ENCODE results near the gene LZTFL1.

LZTFL1 gene

DNA sequence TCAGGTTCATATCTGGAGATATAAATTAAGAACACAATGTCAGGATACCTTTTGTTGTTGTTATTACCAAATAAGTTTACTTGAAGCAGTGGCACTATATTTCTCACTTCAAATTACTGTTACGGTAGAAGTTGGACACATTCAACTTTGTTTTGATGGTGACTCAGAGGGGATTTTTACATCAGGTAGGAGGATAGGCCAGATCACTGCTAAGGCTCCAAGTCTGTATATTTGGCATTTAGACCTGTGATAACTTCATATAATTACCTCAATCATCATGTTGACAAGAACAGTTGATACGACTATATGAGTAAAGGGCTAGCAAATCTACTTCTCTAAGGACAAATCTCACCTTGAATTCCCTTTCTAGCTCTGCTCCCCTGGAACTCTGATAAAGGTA is 15.6 kb downstream of the LZTFL1 start:
- 94% methylated on average over 1 of the region's 2 CpGs for WGBS
- H2AK5ac ChIP-seq (ENCODE audit: low read length, severe bottlenecking) = no peak overlapping the region
- no peak for DNase-seq
- H3K36me3 ChIP-seq (ENCODE audit: control insufficient read depth in 1 of 2, insufficient read depth in 2 of 2, low read depth in 1 of 2, low read length in 2 of 2) = peaks cover 15 to 93% of the 10 kb centered on the region in 2 experiments
- no peaks in the 10 kb centered on the region for H3K9me3 ChIP-seq (ENCODE audit: control insufficient read depth, low read length)
- no peak overlapping the region for H2BK12ac ChIP-seq (ENCODE audit: low read length in 2 of 2)
- no peak overlapping the region for H3K14ac ChIP-seq (ENCODE audit: low read length in 2 of 2)
- no peak overlapping the region for H3K4me2 ChIP-seq (ENCODE audit: low read length, poor library complexity, severe bottlenecking)
- no peak overlapping the region for H3K18ac ChIP-seq (ENCODE audit: low read depth in 1 of 2, low read length in 2 of 2)
- H2BK15ac ChIP-seq (ENCODE audit: low read depth, poor library complexity, severe bottlenecking) = no peak overlapping the region
- H3K4ac ChIP-seq (ENCODE audit: low read depth in 1 of 2, low read length in 2 of 2) = no peak overlapping the region
- no peaks in the 10 kb centered on the region for H3K27me3 ChIP-seq (ENCODE audit: control insufficient read depth in 1 of 2, insufficient read depth in 1 of 2, low read length in 2 of 2)
- no peak overlapping the region for H2BK120ac ChIP-seq (ENCODE audit: low read depth, low read length)
- no peak overlapping the region for H3K23ac ChIP-seq (ENCODE audit: low read length in 2 of 2)
- H4K8ac ChIP-seq (ENCODE audit: low read length) = no peak overlapping the region
- H3K4me3 ChIP-seq (ENCODE audit: insufficient read depth in 1 of 2, low read depth in 1 of 2, low read length in 2 of 2) = no peak overlapping the region
- H2BK5ac ChIP-seq (ENCODE audit: low read depth, low read length, poor library complexity, severe bottlenecking) = no peak overlapping the region
- H3K9ac ChIP-seq (ENCODE audit: low read length) = no peak overlapping the region
- H3K4me1 ChIP-seq (ENCODE audit: control insufficient read depth, insufficient read depth, low read depth, low read length) = no peaks in the 10 kb centered on the region
- no peak overlapping the region for H3K27ac ChIP-seq (ENCODE audit: low read length, poor library complexity, severe bottlenecking)
- no peak overlapping the region for H2AFZ ChIP-seq (ENCODE audit: low read depth, low read length)
- no peaks in the 10 kb centered on the region for H3K79me1 ChIP-seq (replicated peaks; ENCODE audit: low read length, poor library complexity, severe bottlenecking)
- no peak overlapping the region for H4K91ac ChIP-seq (ENCODE audit: low read length)

DNA sequence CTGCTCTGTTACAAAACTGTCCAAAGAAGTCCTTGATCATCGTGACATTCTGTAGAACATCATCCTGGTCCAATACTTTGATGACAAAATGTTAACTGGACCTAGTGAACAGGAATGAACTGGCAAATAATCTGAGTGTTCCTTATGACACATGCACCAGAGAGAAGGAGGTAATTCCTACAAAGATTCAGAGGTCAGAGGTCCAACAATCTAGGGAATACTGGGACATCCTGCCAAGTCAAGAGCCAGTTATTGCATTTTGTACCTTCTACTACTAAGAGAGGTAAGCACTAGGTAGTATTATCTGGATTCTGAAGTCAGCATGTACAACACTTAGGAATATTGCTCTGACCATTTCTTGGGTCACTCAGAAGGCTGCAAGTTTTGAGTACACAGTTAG is 20.8 kb downstream of the LZTFL1 start:
- H3K4me1 ChIP-seq (ENCODE audit: control insufficient read depth, insufficient read depth, low read depth, low read length) = peaks cover 5% of the 10 kb centered on the region
- H4K91ac ChIP-seq (ENCODE audit: low read length) = no peak overlapping the region
- H3K79me1 ChIP-seq (replicated peaks; ENCODE audit: low read length, poor library complexity, severe bottlenecking) = no peaks in the 10 kb centered on the region
- H3K9ac ChIP-seq (ENCODE audit: low read length) = no peak overlapping the region
- no peak overlapping the region for H3K18ac ChIP-seq (ENCODE audit: low read depth in 1 of 2, low read length in 2 of 2)
- no peak overlapping the region for H3K27ac ChIP-seq (ENCODE audit: low read length, poor library complexity, severe bottlenecking)
- no peak overlapping the region for H2AFZ ChIP-seq (ENCODE audit: low read depth, low read length)
- no peak overlapping the region for H4K8ac ChIP-seq (ENCODE audit: low read length)
- H3K36me3 ChIP-seq (ENCODE audit: control insufficient read depth in 1 of 2, insufficient read depth in 2 of 2, low read depth in 1 of 2, low read length in 2 of 2) = peaks cover 5 to 53% of the 10 kb centered on the region in 2 experiments
- no peak overlapping the region for H2BK15ac ChIP-seq (ENCODE audit: low read depth, poor library complexity, severe bottlenecking)
- no peak overlapping the region for H2BK120ac ChIP-seq (ENCODE audit: low read depth, low read length)
- no peak overlapping the region for H3K14ac ChIP-seq (ENCODE audit: low read length in 2 of 2)
- no peak overlapping the region for H2AK5ac ChIP-seq (ENCODE audit: low read length, severe bottlenecking)
- H3K4me3 ChIP-seq (ENCODE audit: insufficient read depth in 1 of 2, low read depth in 1 of 2, low read length in 2 of 2) = no peak overlapping the region
- WGBS = 89% methylated on average over 1 of the region's 1 CpG
- H2BK5ac ChIP-seq (ENCODE audit: low read depth, low read length, poor library complexity, severe bottlenecking) = no peak overlapping the region
- H3K4ac ChIP-seq (ENCODE audit: low read depth in 1 of 2, low read length in 2 of 2) = no peak overlapping the region
- H3K4me2 ChIP-seq (ENCODE audit: low read length, poor library complexity, severe bottlenecking) = no peak overlapping the region
- H3K27me3 ChIP-seq (ENCODE audit: control insufficient read depth in 1 of 2, insufficient read depth in 1 of 2, low read length in 2 of 2) = no peaks in the 10 kb centered on the region
- H3K23ac ChIP-seq (ENCODE audit: low read length in 2 of 2) = no peak overlapping the region
- DNase-seq = no peak
- no peak overlapping the region for H2BK12ac ChIP-seq (ENCODE audit: low read length in 2 of 2)
- no peaks in the 10 kb centered on the region for H3K9me3 ChIP-seq (ENCODE audit: control insufficient read depth, low read length)

DNA sequence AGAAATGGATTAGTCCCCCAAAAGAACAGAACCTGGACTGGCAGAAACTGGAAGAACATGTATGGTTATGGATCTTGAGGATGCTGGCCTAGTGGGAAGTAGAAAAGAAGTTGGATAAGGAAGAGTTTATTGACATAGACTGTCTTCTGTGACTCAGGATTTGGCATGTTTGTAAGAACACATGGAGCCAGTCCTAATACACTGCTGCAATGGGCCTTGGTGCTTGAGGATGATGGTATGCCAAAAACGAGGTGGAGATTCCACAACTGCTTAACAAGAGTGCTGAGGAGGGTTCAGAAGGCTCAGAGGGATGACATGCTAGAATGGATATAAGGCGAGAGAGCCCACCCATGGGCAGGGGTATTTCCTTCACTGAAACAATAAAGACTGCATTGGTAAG is 22.4 kb downstream of the LZTFL1 start:
- Histone ChIP-seq H3K36me3 (ENCODE audit: control insufficient read depth in 1 of 2, insufficient read depth in 2 of 2, low read depth in 1 of 2, low read length in 2 of 2) (peaks cover 9 to 40% of the 10 kb centered on the region in 2 experiments), H3K23ac (ENCODE audit: low read length in 2 of 2) (no peak overlapping the region), H3K9ac (ENCODE audit: low read length) (no peak overlapping the region), H2BK12ac (ENCODE audit: low read length in 2 of 2) (no peak overlapping the region), H3K14ac (ENCODE audit: low read length in 2 of 2) (no peak overlapping the region), H4K8ac (ENCODE audit: low read length) (no peak overlapping the region), H3K4ac (ENCODE audit: low read depth in 1 of 2, low read length in 2 of 2) (no peak overlapping the region), H2AFZ (ENCODE audit: low read depth, low read length) (no peak overlapping the region), H3K27ac (ENCODE audit: low read length, poor library complexity, severe bottlenecking) (no peak overlapping the region), H3K4me1 (ENCODE audit: control insufficient read depth, insufficient read depth, low read depth, low read length) (peaks cover 5% of the 10 kb centered on the region), H3K4me2 (ENCODE audit: low read length, poor library complexity, severe bottlenecking) (no peak overlapping the region), H2AK5ac (ENCODE audit: low read length, severe bottlenecking) (no peak overlapping the region), H3K79me1 (replicated peaks; ENCODE audit: low read length, poor library complexity, severe bottlenecking) (no peaks in the 10 kb centered on the region), H2BK120ac (ENCODE audit: low read depth, low read length) (no peak overlapping the region), H4K91ac (ENCODE audit: low read length) (no peak overlapping the region), H3K27me3 (ENCODE audit: control insufficient read depth in 1 of 2, insufficient read depth in 1 of 2, low read length in 2 of 2) (no peaks in the 10 kb centered on the region), H2BK15ac (ENCODE audit: low read depth, poor library complexity, severe bottlenecking) (no peak overlapping the region), H3K9me3 (ENCODE audit: control insufficient read depth, low read length) (no peaks in the 10 kb centered on the region), H3K4me3 (ENCODE audit: insufficient read depth in 1 of 2, low read depth in 1 of 2, low read length in 2 of 2) (no peak overlapping the region), H2BK5ac (ENCODE audit: low read depth, low read length, poor library complexity, severe bottlenecking) (no peak overlapping the region), H3K18ac (ENCODE audit: low read depth in 1 of 2, low read length in 2 of 2) (no peak overlapping the region)
- WGBS = 98% methylated on average over 2 of the region's 2 CpGs
- no peak for DNase-seq

GRCh38 chr3:45817831-45818522 is 23.9 kb downstream of the LZTFL1 start:
- no peak overlapping the region for H3K4me2 ChIP-seq (ENCODE audit: low read length, poor library complexity, severe bottlenecking)
- peak overlapping the region; percentile 5 for H3K9ac ChIP-seq (ENCODE audit: low read length)
- WGBS = 0% methylated on average over 4 of the region's 4 CpGs
- no peak overlapping the region for H4K8ac ChIP-seq (ENCODE audit: low read length)
- no peaks in the 10 kb centered on the region for H3K9me3 ChIP-seq (ENCODE audit: control insufficient read depth, low read length)
- no peak overlapping the region for H3K23ac ChIP-seq (ENCODE audit: low read length in 2 of 2)
- H2BK5ac ChIP-seq (ENCODE audit: low read depth, low read length, poor library complexity, severe bottlenecking) = no peak overlapping the region
- H3K14ac ChIP-seq (ENCODE audit: low read length in 2 of 2) = no peak overlapping the region
- H2BK15ac ChIP-seq (ENCODE audit: low read depth, poor library complexity, severe bottlenecking) = no peak overlapping the region
- H2AFZ ChIP-seq (ENCODE audit: low read depth, low read length) = no peak overlapping the region
- H3K79me1 ChIP-seq (replicated peaks; ENCODE audit: low read length, poor library complexity, severe bottlenecking) = no peaks in the 10 kb centered on the region
- H3K27ac ChIP-seq (ENCODE audit: low read length, poor library complexity, severe bottlenecking) = peak overlapping the region; percentile 75
- H3K36me3 ChIP-seq (ENCODE audit: control insufficient read depth in 1 of 2, insufficient read depth in 2 of 2, low read depth in 1 of 2, low read length in 2 of 2) = peaks cover 8 to 29% of the 10 kb centered on the region in 2 experiments
- no peak overlapping the region for H3K4ac ChIP-seq (ENCODE audit: low read depth in 1 of 2, low read length in 2 of 2)
- H2BK12ac ChIP-seq (ENCODE audit: low read length in 2 of 2) = no peak overlapping the region
- no peak overlapping the region for H2BK120ac ChIP-seq (ENCODE audit: low read depth, low read length)
- H3K18ac ChIP-seq (ENCODE audit: low read depth in 1 of 2, low read length in 2 of 2) = no peak overlapping the region
- H2AK5ac ChIP-seq (ENCODE audit: low read length, severe bottlenecking) = no peak overlapping the region
- DNase-seq = peak; percentile 94
- no peaks in the 10 kb centered on the region for H3K27me3 ChIP-seq (ENCODE audit: control insufficient read depth in 1 of 2, insufficient read depth in 1 of 2, low read length in 2 of 2)
- H3K4me1 ChIP-seq (ENCODE audit: control insufficient read depth, insufficient read depth, low read depth, low read length) = peaks cover 5% of the 10 kb centered on the region
- H4K91ac ChIP-seq (ENCODE audit: low read length) = no peak overlapping the region
- H3K4me3 ChIP-seq (ENCODE audit: insufficient read depth in 1 of 2, low read depth in 1 of 2, low read length in 2 of 2) = no peak overlapping the region
